Neural cell (in vitro differentiated cells): ENCODE data around the gene CADPS2. TPM values are rescaled to one million over a fixed set of nuclear protein-coding genes. Genes with fewer than 3 reads are reported as not detected.

Experiments used
- H2AFZ ChIP-seq: fragments of 200-600, 300-800 bp; sonication (generic), shearing (Covaris generic); 2 replicates; pipeline ENCODE4 v1.6.0; 2014; ENCODE audit warnings: low read depth, mild to moderate bottlenecking, antibody characterized with exemption, low read length, moderate library complexity
- H3F3A ChIP-seq: fragments of 200-600 bp; shearing (Covaris generic); 2 replicates; pipeline ENCODE4 v1.6.1; 2016; ENCODE audit warnings: mild to moderate bottlenecking, moderate library complexity, mixed read lengths, antibody characterized with exemption, low read length; ENCODE audit not compliant: insufficient read depth, poor library complexity, severe bottlenecking
- H3K27ac ChIP-seq: fragments of 200-600, 300-800 bp; sonication (generic), shearing (Covaris generic); 2 replicates; pipeline ENCODE4 v1.5.1; 2014; ENCODE audit warnings: mild to moderate bottlenecking, low read length, moderate library complexity
- H3K27me3 ChIP-seq: fragments of 300-800, 200-600 bp; sonication (generic), shearing (Covaris generic); 2 replicates; pipeline ENCODE4 v1.6.0; 2014; ENCODE audit warnings: mild to moderate bottlenecking, low read depth, low read length, moderate library complexity; ENCODE audit not compliant: insufficient read depth
- H3K36me3 ChIP-seq: fragments of 300-800, 200-600 bp; sonication (generic), shearing (Covaris generic); 2 replicates; pipeline ENCODE4 v1.5.1; 2014; ENCODE audit warnings: mild to moderate bottlenecking, antibody characterized with exemption, low read length, moderate library complexity; ENCODE audit not compliant: insufficient read depth
- H3K4me2 ChIP-seq: fragments of 300-800, 200-600 bp; sonication (generic), shearing (Covaris generic); 2 replicates; pipeline ENCODE4 v1.6.0; 2014; ENCODE audit warnings: mild to moderate bottlenecking, low read length
- H3K4me3 ChIP-seq: fragments of 300-800, 200-600 bp; sonication (generic), shearing (Covaris generic); 2 replicates; pipeline ENCODE4 v1.5.1; 2014; ENCODE audit warnings: mild to moderate bottlenecking, low read length, moderate library complexity
- H3K79me2 ChIP-seq: fragments of 200-600 bp; shearing (Covaris generic); replicated peaks from 2 replicates; pipeline ENCODE4 v1.6.0; 2014; ENCODE audit warnings: mild to moderate bottlenecking, low read length, moderate library complexity; ENCODE audit not compliant: insufficient read depth
- H3K9ac ChIP-seq: fragments of 300-800, 200-600 bp; sonication (generic), shearing (Covaris generic); 2 replicates; pipeline ENCODE4 v1.6.1; 2016; ENCODE audit warnings: mild to moderate bottlenecking, low read length, mixed read lengths
- H3K9me2 ChIP-seq: fragments of 200-600 bp; shearing (Covaris generic); 2 replicates; pipeline ENCODE4 v1.6.1; 2016; ENCODE audit warnings: mild to moderate bottlenecking, low read length, mixed read lengths; ENCODE audit not compliant: insufficient read depth
- H3K9me3 ChIP-seq: fragments of 200-600, 300-800 bp; sonication (generic), shearing (Covaris generic); 2 replicates; pipeline ENCODE4 v1.6.1; 2016; ENCODE audit warnings: mild to moderate bottlenecking, mixed run types, low read length, moderate library complexity, mixed read lengths
- H4K20me1 ChIP-seq: fragments of 200-600 bp; shearing (Covaris generic); 2 replicates; pipeline ENCODE4 v1.6.1; 2016; ENCODE audit warnings: mild to moderate bottlenecking, mixed run types; ENCODE audit not compliant: insufficient read depth
- EP300 ChIP-seq: fragments of 450-650 bp; conservative IDR thresholded peaks from 2 replicates; pipeline ENCODE4 v1.6.1; 2014; ENCODE audit warnings: antibody characterized with exemption, mild to moderate bottlenecking, moderate library complexity; ENCODE audit not compliant: poor library complexity, severe bottlenecking
- EZH2 ChIP-seq: fragments of 200-600, 300-800 bp; shearing (Covaris generic), sonication (generic); IDR thresholded peaks from 2 replicates; pipeline ENCODE4 v1.6.1; 2014; ENCODE audit warnings: antibody characterized with exemption, low read length, borderline replicate concordance, mild to moderate bottlenecking; ENCODE audit not compliant: insufficient read depth, poor library complexity, severe bottlenecking
- MXI1 ChIP-seq: fragments of 450-650 bp; conservative IDR thresholded peaks from 2 replicates; pipeline ENCODE4 v1.6.1; 2014; ENCODE audit warnings: antibody characterized with exemption, mild to moderate bottlenecking; ENCODE audit not compliant: poor library complexity, severe bottlenecking
- POLR2AphosphoS5 ChIP-seq: IDR thresholded peaks from 2 replicates; pipeline ENCODE4 v1.6.1; 2012
- RAD21 ChIP-seq: fragments of 450-650 bp; conservative IDR thresholded peaks from 2 replicates; pipeline ENCODE4 v1.6.1; 2014; ENCODE audit warnings: antibody characterized with exemption, mild to moderate bottlenecking, moderate library complexity
- SMC3 ChIP-seq: fragments of 450-650 bp; conservative IDR thresholded peaks from 2 replicates; pipeline ENCODE4 v1.6.1; 2014; ENCODE audit warnings: antibody characterized with exemption, mild to moderate bottlenecking, moderate library complexity; ENCODE audit not compliant: poor library complexity
- TAF1 ChIP-seq: IDR thresholded peaks from 2 replicates; pipeline ENCODE4 v1.6.1; 2012; ENCODE audit warnings: low read depth
- polyA plus RNA-seq: library from polyadenylated mRNA; depleted of rRNA; stranded (reverse); fragments of >200 nt; gene quantifications from 2 replicates; pipeline ENCODE4 v1.2.3, GENCODE V29; 2014
- TF ChIP-seq, protein P1 (sequence below): IDR thresholded peaks from 2 replicates; pipeline ENCODE4 v1.6.1; 2012; ENCODE audit warnings: borderline replicate concordance
- TF ChIP-seq, protein P2 (sequence below): fragments of 450-650 bp; IDR thresholded peaks from 2 replicates; pipeline ENCODE4 v1.5.1; 2014; ENCODE audit warnings: antibody characterized with exemption, mild to moderate bottlenecking, moderate library complexity; ENCODE audit not compliant: poor library complexity, severe bottlenecking

CADPS2 gene
- polyA plus RNA-seq, 1 donor from 2014 or later, result 5.9 TPM

DNA sequence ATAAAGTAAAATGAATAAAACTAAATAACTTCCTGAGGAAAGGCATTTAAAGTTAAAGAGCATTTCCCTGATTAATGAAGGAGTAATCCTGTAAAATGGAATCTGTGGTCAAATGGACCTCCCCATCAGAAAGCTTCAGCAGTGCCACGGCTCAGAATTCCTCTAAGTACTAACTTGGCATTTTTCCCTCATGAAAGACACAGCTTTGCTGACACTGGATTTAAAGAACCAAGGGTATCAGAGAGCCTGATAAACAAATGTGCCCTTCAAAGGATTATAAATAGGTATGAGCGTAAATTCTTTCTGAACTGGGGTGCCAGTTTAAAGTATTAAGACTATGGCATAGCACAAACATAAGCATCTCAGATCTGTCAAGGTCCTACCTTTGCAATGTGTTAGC, 159.4 kb downstream of the CADPS2 start:
- TF ChIP-seq, protein P1, sequence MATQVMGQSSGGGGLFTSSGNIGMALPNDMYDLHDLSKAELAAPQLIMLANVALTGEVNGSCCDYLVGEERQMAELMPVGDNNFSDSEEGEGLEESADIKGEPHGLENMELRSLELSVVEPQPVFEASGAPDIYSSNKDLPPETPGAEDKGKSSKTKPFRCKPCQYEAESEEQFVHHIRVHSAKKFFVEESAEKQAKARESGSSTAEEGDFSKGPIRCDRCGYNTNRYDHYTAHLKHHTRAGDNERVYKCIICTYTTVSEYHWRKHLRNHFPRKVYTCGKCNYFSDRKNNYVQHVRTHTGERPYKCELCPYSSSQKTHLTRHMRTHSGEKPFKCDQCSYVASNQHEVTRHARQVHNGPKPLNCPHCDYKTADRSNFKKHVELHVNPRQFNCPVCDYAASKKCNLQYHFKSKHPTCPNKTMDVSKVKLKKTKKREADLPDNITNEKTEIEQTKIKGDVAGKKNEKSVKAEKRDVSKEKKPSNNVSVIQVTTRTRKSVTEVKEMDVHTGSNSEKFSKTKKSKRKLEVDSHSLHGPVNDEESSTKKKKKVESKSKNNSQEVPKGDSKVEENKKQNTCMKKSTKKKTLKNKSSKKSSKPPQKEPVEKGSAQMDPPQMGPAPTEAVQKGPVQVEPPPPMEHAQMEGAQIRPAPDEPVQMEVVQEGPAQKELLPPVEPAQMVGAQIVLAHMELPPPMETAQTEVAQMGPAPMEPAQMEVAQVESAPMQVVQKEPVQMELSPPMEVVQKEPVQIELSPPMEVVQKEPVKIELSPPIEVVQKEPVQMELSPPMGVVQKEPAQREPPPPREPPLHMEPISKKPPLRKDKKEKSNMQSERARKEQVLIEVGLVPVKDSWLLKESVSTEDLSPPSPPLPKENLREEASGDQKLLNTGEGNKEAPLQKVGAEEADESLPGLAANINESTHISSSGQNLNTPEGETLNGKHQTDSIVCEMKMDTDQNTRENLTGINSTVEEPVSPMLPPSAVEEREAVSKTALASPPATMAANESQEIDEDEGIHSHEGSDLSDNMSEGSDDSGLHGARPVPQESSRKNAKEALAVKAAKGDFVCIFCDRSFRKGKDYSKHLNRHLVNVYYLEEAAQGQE, result no peak
- TF ChIP-seq EP300 (no peak), SMC3 (no peak), POLR2AphosphoS5 (no peak), RAD21 (no peak)
- Histone ChIP-seq H3K79me2 (no peaks in the 10 kb centered on the region), H3K27ac (no peak overlapping the region), H3K9me2 (no peaks in the 10 kb centered on the region), H3K4me2 (no peak overlapping the region), H3K27me3 (no peaks in the 10 kb centered on the region), H2AFZ (no peak overlapping the region), H3K9me3 (no peaks in the 10 kb centered on the region), H3F3A (no peaks in the 10 kb centered on the region), H3K4me3 (no peak overlapping the region), H4K20me1 (no peaks in the 10 kb centered on the region), H3K9ac (no peak overlapping the region), H3K36me3 (no peaks in the 10 kb centered on the region)

DNA sequence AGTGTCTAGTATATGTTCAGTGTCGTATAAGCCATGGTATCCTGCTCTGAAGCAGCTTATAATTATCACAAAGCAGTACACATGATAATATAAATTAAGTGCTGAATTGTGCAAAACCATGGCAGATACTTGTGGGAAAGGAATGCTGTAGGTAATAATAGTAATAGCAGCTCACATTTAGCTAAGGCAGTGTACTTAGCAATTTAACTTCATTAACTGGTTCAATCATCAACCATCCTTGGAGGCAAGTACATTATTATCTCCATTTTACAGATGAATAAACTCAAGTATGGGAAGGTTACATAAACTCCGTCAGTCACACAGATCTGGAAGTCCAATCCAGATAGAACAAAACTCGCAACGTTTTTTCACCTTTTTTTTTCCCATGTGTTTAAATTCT, 161.9 kb downstream of the CADPS2 start:
- H3K36me3 ChIP-seq, result no peaks in the 10 kb centered on the region
- no peaks in the 10 kb centered on the region for H3K27me3 ChIP-seq
- no peaks in the 10 kb centered on the region for H3K9me2 ChIP-seq
- no peaks in the 10 kb centered on the region for H4K20me1 ChIP-seq
- H3K79me2 ChIP-seq, result no peaks in the 10 kb centered on the region
- H3K27ac ChIP-seq, result no peak overlapping the region
- no peak overlapping the region for H3K4me2 ChIP-seq
- H3K4me3 ChIP-seq, result no peak overlapping the region
- H3K9ac ChIP-seq, result no peak overlapping the region
- TF ChIP-seq POLR2AphosphoS5 (no peak), EP300 (no peak), MXI1 (no peak), TAF1 (no peak), EZH2 (no peak), SMC3 (no peak), RAD21 (no peak)
- TF ChIP-seq, protein P1, result no peak
- TF ChIP-seq, protein P2, sequence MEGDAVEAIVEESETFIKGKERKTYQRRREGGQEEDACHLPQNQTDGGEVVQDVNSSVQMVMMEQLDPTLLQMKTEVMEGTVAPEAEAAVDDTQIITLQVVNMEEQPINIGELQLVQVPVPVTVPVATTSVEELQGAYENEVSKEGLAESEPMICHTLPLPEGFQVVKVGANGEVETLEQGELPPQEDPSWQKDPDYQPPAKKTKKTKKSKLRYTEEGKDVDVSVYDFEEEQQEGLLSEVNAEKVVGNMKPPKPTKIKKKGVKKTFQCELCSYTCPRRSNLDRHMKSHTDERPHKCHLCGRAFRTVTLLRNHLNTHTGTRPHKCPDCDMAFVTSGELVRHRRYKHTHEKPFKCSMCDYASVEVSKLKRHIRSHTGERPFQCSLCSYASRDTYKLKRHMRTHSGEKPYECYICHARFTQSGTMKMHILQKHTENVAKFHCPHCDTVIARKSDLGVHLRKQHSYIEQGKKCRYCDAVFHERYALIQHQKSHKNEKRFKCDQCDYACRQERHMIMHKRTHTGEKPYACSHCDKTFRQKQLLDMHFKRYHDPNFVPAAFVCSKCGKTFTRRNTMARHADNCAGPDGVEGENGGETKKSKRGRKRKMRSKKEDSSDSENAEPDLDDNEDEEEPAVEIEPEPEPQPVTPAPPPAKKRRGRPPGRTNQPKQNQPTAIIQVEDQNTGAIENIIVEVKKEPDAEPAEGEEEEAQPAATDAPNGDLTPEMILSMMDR, result no peak
- no peaks in the 10 kb centered on the region for H3F3A ChIP-seq
- no peaks in the 10 kb centered on the region for H3K9me3 ChIP-seq
- H2AFZ ChIP-seq, result no peak overlapping the region
